Inflammatory macrophage treated with lipopolysaccharide for 4 hours (primary cell): Measurements from ENCODE around the gene C1RL.
"Not testable (repeated sequence)": the region's sequence is repeated elsewhere in the genome, so short reads cannot be mapped to it uniquely, and the experiment has no call there.

Source experiments
- DNase-seq: peaks from one replicate; pipeline ENCODE4 v3.0.0-alpha.2; 2020

The C1RL gene

DNA sequence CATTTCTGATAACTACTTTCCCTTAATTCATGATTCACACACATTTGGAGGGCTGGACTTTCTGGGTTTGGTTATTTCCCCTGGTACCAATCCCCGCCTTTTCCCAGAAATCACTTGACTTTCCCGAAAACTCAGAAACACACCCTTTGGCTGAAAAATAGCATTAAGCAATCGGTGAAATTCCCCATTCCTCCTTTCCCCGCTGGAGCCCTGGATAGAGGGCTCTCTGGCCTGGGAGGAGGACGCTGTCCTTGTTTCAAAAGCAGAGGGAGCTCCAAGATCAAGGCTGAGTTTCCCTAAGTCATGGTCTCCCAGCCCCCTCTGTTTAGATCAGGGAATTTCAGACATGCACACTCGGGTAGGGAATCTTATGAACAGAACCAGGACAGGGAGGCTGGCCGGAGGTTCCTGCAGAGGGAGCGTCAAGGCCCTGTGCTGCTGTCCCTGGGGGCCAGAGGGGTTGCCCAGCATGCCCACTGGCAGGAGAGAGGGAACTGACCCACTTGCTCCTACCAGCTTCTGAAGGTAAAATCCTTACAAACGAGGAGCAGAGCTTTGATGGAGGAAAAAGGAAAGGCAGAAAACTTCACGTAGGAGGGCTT lies 48.6 kb downstream of the C1RL start, which contains the start of gene C1S:
C1S (plus strand) TSS at position 366 of the 602 bp plus-strand sequence. CDS start 1,195 bp downstream, outside the sequence.
- DNase-seq, result peak; percentile 87

DNA sequence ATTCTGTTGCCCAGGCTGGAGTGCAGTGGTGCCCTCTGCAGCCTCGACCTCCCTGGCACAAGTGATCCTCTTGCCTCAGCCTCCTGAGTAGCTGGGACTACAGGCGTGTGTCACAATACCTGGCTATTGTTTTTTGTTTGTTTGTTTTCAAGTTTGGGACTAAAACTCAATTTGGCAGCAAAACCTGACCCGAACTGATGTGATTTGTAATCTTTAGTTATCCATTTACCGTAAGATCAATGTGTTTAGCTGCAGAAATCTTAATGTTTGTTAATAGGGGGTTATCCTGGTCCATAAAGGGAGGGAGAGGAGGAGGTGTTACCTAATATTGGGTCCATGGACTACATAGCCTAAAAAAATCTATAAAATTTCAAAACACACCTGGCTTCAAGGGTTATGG lies 49.2 kb downstream of the C1RL start:
- DNase-seq, result no peak

DNA sequence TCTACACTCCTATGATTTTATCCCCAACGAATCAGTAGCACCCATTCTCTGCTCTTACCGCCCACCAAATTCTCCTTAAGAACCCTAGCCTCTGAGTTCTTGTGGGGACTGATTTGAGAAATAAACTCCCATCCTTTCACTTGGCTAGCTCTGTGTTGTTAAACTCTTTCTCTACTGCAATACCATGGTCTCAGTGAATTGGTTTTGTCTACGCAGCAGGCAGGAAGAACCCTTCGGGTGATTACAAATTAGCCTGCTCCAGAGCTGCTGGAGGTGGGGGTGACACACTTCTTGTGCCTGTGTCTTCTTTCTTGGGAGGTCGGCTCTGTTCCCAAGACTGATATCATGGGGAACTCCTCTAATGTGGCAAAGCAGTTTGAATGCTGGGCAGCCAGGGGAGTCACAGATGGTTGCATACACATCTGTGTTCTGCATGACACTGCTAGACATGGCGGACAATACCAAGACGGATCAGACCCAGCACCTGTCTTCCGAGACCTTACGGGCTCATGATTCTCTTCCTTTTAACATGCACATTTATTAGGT lies 50.1 kb downstream of the C1RL start:
- DNase-seq, result peak; percentile 70

GRCh38 chr12:7058163-7058845 lies 50.7 kb downstream of the C1RL start:
- peak; percentile 91 for DNase-seq

- DNase-seq, result not testable (repeated sequence)
These were observed 53.3 kb downstream of the C1RL start for GRCh38 chr12:7055736-7056135.

DNA sequence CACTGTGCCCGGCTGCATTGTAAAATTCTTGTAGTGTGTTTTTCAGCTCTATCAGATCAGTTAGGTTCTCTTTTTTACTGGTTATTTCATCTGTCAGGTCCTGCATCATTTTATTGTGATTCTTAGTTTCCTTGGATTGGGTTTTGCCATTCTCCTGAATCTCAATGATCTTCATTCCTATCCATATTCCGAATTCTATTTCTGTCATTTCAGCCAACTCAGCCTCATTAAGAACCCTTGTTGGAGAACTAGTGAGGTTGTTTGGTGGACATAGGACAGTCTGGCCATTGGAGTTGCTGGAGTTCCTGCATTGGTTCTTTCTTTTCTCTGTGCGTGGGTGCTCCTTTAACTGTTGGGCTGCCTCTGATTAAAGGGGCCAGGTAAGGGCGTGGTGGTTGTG lies 54.1 kb downstream of the C1RL start:
- DNase-seq, result no peak

DNA sequence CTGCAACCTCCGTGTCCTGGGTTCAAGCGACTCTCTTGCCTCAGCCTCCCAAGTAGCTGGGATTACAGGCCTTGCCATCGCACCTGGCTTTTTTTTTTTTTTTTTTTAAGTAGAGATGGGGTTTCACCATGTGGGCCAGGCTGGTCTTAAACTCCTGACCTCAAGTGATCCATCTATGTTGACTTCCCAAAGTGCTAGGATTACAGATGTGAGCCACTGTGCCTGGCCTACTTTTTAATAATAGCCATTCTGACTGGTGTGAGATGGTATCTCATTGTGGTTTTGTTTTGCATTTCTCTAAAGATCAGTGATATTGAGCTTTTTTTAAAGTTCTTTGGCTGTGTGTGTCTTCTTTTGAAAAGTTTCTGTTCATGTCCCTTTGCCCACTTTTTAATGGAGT lies 59.0 kb downstream of the C1RL start:
- DNase-seq, result not testable (repeated sequence)

DNA sequence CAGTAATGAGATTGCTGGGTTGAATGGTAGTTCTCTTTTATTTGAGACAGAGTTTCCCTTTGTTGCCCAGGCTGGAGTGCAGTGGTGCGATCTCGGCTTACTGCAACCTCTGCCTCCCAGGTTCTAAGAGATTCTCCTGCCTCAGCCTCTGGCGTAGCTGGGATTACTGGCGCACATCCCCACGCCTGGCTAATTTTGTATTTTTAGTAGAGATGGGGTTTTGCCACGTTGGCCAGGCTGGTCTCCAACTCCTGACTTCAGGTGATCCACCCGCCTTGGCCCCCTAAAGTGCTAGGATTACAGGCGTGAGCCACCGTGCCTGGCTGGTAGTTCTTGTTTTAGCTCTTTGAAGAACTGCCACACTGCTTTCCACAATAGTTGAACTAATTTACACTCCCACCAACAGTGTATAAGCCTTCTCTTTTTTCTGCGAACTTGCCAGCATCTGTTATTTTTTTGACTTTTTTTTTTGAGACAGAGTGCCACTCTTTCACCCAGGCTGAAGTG lies 59.5 kb downstream of the C1RL start:
- DNase-seq, result not testable (repeated sequence)

DNA sequence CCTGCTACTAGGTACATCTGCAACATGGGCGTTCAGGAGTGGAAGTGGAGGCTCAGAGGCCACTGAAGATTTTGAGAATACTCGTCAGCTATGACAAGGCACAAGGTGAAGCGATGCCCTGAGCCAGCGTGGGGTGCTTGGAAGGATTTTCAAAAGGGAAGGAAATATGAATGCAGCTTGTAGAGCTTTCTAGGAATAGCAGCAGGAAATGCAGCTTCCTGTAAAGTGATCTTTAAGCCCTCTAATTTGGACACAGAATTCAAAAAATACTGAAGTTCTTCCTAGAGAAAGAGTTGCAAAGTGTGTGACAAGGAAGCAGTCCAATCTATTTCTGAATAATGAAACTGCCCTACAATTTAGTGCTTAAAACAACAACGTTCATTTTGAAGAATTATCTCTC lies 61.7 kb downstream of the C1RL start:
- DNase-seq, result peak; percentile 13

DNA sequence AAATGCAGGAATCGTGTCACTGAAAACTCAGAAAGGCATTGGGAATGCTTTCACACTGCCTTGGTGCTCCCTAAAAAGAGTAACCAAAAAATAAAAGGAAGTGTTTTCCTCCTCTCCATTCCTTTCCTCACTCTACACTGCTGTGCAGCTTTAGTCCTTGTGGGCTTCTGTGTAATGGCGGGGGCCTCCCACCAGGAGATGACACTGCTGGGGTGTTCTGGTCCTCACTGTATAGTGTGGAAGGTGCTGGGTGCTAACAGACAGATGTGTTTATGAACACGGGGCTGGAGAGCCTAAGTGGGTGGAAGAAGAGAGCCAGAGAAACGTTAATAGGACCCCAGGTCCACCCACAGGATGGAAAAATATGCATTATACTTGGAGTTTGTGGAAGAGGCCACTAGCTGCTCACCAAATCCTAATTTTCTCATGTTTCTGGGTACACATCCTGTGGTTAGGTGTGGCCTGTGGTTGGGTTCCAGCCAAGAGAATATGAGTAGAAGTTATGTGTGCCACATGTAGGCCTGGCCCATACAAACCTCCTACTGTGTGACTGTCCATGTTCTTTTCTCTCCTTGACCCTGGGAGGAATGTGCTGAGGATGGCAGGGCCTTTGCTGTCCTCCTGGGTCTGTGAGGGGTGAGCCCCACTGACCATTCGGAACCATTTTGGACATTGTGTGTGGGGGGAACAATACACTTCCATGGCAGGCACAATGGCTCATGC lies 62.5 kb downstream of the C1RL start:
- no peak for DNase-seq

DNA sequence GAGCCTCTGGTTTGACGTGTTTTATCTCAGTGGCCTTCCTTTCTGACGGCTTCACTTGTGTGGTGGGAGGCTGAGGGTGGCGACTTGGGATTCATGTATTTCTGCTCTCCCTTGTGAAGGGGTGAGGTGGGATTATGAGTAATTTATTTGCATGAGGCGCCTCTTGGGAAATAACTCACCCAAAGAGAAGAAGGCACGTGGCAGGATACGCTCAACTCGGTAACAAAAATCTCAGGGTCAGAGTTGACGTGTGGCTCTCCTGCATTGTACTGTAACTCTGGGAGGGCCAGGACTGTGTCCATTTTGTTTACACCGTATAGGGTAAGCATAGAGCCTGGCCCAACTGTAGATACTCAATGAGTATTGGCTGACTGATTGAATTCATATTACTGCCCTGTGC lies 63.1 kb downstream of the C1RL start:
- DNase-seq, result no peak
